DMS 273 (cell line): ENCODE data around the gene HADHA.

Experiments
- DNase-seq: peaks from one replicate; lab custom pipeline; 2025; ENCODE audit not compliant: unreplicated experiment; lab: John Stamatoyannopoulos, UW

The HADHA gene

GRCh38 chr2:26195040-26195984, 49.1 kb downstream of the HADHA start:
- no peak for DNase-seq

GRCh38 chr2:26193578-26194231, 50.7 kb downstream of the HADHA start:
- no peak for DNase-seq

GRCh38 chr2:26191316-26192159, 52.9 kb downstream of the HADHA start:
- no peak for DNase-seq

GRCh38 chr2:26190369-26190768, 54.1 kb downstream of the HADHA start:
- no peak for DNase-seq

- DNase-seq = no peak
Observed at GRCh38 chr2:26189751-26190150, 54.7 kb downstream of the HADHA start.

- no peak for DNase-seq
Observed at GRCh38 chr2:26189123-26189522, 55.3 kb downstream of the HADHA start.

GRCh38 chr2:26187537-26188104, 56.8 kb downstream of the HADHA start:
- DNase-seq = no peak

- DNase-seq = no peak
Observed at GRCh38 chr2:26187114-26187513, 57.3 kb downstream of the HADHA start.

- DNase-seq = no peak
Observed at GRCh38 chr2:26185954-26186770, 58.3 kb downstream of the HADHA start.

GRCh38 chr2:26185304-26185928, 59.0 kb downstream of the HADHA start:
- no peak for DNase-seq

GRCh38 chr2:26184555-26185303, 59.7 kb downstream of the HADHA start:
- DNase-seq = no peak

GRCh38 chr2:26184121-26184520, 60.3 kb downstream of the HADHA start:
- DNase-seq = no peak

GRCh38 chr2:26182887-26183630, 61.4 kb downstream of the HADHA start:
- no peak for DNase-seq

GRCh38 chr2:26182441-26182840, 62.0 kb downstream of the HADHA start:
- no peak for DNase-seq

GRCh38 chr2:26179446-26179913, 65.0 kb downstream of the HADHA start:
- DNase-seq = no peak

GRCh38 chr2:26178746-26179436, 65.5 kb downstream of the HADHA start:
- DNase-seq = no peak

GRCh38 chr2:26178246-26178645, 66.2 kb downstream of the HADHA start:
- DNase-seq = no peak

GRCh38 chr2:26177122-26177521, 67.3 kb downstream of the HADHA start:
- DNase-seq = no peak
